HepG2 (cell line): ENCODE data around the gene TUBB4A. TPM values are rescaled to one million over a fixed set of nuclear protein-coding genes. Genes with fewer than 3 reads are reported as not detected.

Experiments
- ARID4A ChIP-seq: sonication (generic); formaldehyde crosslinking; IDR thresholded peaks from 2 replicates; pipeline ENCODE4 v1.5.0; 2020; ENCODE audit warnings: mild to moderate bottlenecking, missing genetic modification reagents, borderline replicate concordance
- BCL6 ChIP-seq: IDR thresholded peaks from 2 replicates; pipeline ENCODE4 v1.6.1; 2016; ENCODE audit warnings: missing genetic modification reagents, missing compliant biosample characterization
- CENPBD1 ChIP-seq: sonication (generic); formaldehyde crosslinking; IDR thresholded peaks from 2 replicates; pipeline ENCODE4 v1.8.0; 2022; ENCODE audit warnings: missing genetic modification reagents, low read depth, mild to moderate bottlenecking, borderline replicate concordance
- FOXA3 ChIP-seq: IDR thresholded peaks from 2 replicates; pipeline ENCODE4 v1.6.1; 2016; ENCODE audit warnings: missing genetic modification reagents, missing compliant biosample characterization
- MATR3 ChIP-seq: sonication (generic); formaldehyde crosslinking; IDR thresholded peaks from 2 replicates; pipeline ENCODE4 v1.4.0; 2020; ENCODE audit warnings: missing genetic modification reagents
- MED8 ChIP-seq: sonication (generic); formaldehyde crosslinking; IDR thresholded peaks from 2 replicates; pipeline ENCODE4 v1.8.1; 2023; ENCODE audit warnings: mild to moderate bottlenecking, missing genetic modification reagents; ENCODE audit not compliant: insufficient replicate concordance
- MIER3 ChIP-seq: IDR thresholded peaks from 2 replicates; pipeline ENCODE4 v1.6.1; 2016; ENCODE audit warnings: missing compliant biosample characterization, borderline replicate concordance
- RNF219 ChIP-seq: sonication (generic); formaldehyde crosslinking; IDR thresholded peaks from 2 replicates; pipeline ENCODE4 v1.5.0; 2020; ENCODE audit warnings: mild to moderate bottlenecking, missing genetic modification reagents
- SMYD3 ChIP-seq: sonication (generic); formaldehyde crosslinking; IDR thresholded peaks from 2 replicates; pipeline ENCODE4 v1.8.1; 2023; ENCODE audit warnings: mild to moderate bottlenecking, missing genetic modification reagents
- U2AF2 ChIP-seq: fragments of 200-400 bp; formaldehyde crosslinking; IDR thresholded peaks from 2 replicates; pipeline ENCODE4 v1.6.1; 2017; ENCODE audit warnings: low read depth, mild to moderate bottlenecking, low read length
- YY1 ChIP-seq: IDR thresholded peaks from 2 replicates; pipeline ENCODE4 v1.6.1; 2011; ENCODE audit warnings: low read length, low read depth, moderate library complexity, mild to moderate bottlenecking; ENCODE audit not compliant: insufficient read depth, insufficient replicate concordance
- ZBTB33 ChIP-seq: sonication (generic); formaldehyde crosslinking; IDR thresholded peaks from 2 replicates; pipeline ENCODE4 v1.4.0; 2020; ENCODE audit warnings: missing genetic modification reagents
- ZNF12 ChIP-seq: sonication (generic); formaldehyde crosslinking; IDR thresholded peaks from 2 replicates; pipeline ENCODE4 v1.5.0; 2020; ENCODE audit warnings: missing genetic modification reagents
- ZNF253 ChIP-seq: sonication (generic); formaldehyde crosslinking; IDR thresholded peaks from 2 replicates; pipeline ENCODE4 v1.8.0; 2022; ENCODE audit warnings: mild to moderate bottlenecking, missing genetic modification reagents, borderline replicate concordance
- ZNF333 ChIP-seq: sonication (generic); formaldehyde crosslinking; IDR thresholded peaks from 2 replicates; pipeline ENCODE4 v1.4.0; 2020; ENCODE audit warnings: mild to moderate bottlenecking, missing genetic modification reagents, borderline replicate concordance
- ZNF337 ChIP-seq: sonication (generic); formaldehyde crosslinking; IDR thresholded peaks from 2 replicates; pipeline ENCODE4 v1.5.1; 2020; ENCODE audit warnings: missing genetic modification reagents, low read depth, mild to moderate bottlenecking, borderline replicate concordance
- ZNF7 ChIP-seq: IDR thresholded peaks from 2 replicates; pipeline ENCODE4 v1.6.1; 2016; ENCODE audit warnings: missing biosample characterization, missing genetic modification reagents
- ZNF788 ChIP-seq: sonication (generic); formaldehyde crosslinking; IDR thresholded peaks from 2 replicates; pipeline ENCODE4 v1.5.0; 2020; ENCODE audit warnings: mild to moderate bottlenecking, missing genetic modification reagents, borderline replicate concordance
- polyA plus RNA-seq, 8 experiments: library from polyadenylated mRNA; depleted of rRNA in 3 of 8; stranded (reverse) in 7 of 8; unstranded in 1 of 8; fragments of >200 nt; fragmentation: Illumina TruSeq in 4 of 8; extraction: Trizol in 4 of 8; gene quantifications; 2 replicates each; pipeline versions ENCODE4 v1.2.1 to v1.2.3, GENCODE V29; 2011 to 2016; ENCODE audit warnings: low read depth in 4 of 8, missing spikeins in 1 of 8, mixed read lengths in 1 of 8; ENCODE audit not compliant: insufficient read depth in 1 of 8
- total RNA-seq, 5 experiments: library from RNA; depleted of rRNA; stranded (reverse); fragments of >200 nt; fragmentation: Illumina TruSeq; extraction: Trizol; gene quantifications; 2 replicates each; pipeline ENCODE4 v1.2.3, GENCODE V29; 2016; ENCODE audit warnings: low read depth in 1 of 5

Gene TUBB4A
- total and polyA plus RNA-seq, 2 of the 13 experiments (the other 11 are each of a cell fraction or from before 2014, with no cell fraction given), result not detected

GRCh38 chr19:6460099-6460884, 41.8 kb downstream of the TUBB4A start (continued):
- TF ChIP-seq ZNF333, result no peak
- TF ChIP-seq RNF219 (CRISPR knock-in tag), result no peak
- TF ChIP-seq MED8 (CRISPR knock-in tag), result no peak
- no peak for TF ChIP-seq MIER3 (CRISPR knock-in tag)
- no peak for TF ChIP-seq U2AF2
- TF ChIP-seq ZNF788 (CRISPR knock-in tag), result no peak; the same call in 1 of the 2 replicates
- no peak for TF ChIP-seq ZNF253 (CRISPR knock-in tag)
- no peak for TF ChIP-seq SMYD3 (CRISPR knock-in tag)
- TF ChIP-seq ARID4A, result peak; percentile 77; the same call in 1 of the 2 replicates
- TF ChIP-seq FOXA3 (CRISPR knock-in tag), result peak; percentile 36; the same call in 1 of the 2 replicates
- TF ChIP-seq YY1, result no peak
- TF ChIP-seq ZNF12, result 0 out of 2 replicates have a peak, but pooled peaks have one; percentile 40
- TF ChIP-seq BCL6 (CRISPR knock-in tag), result no peak; the same call in 1 of the 2 replicates
- TF ChIP-seq ZBTB33 (CRISPR knock-in tag), result 0 out of 2 replicates have a peak, but pooled peaks have one; percentile 32
- no peak for TF ChIP-seq ZNF7 (CRISPR knock-in tag)
- TF ChIP-seq ZNF337 (CRISPR knock-in tag), result no peak
- TF ChIP-seq MATR3 (CRISPR knock-in tag), result no peak
- TF ChIP-seq CENPBD1 (CRISPR knock-in tag), result no peak
